Measurements from ENCODE around the gene RPL18A.

RPL18A gene

DNA sequence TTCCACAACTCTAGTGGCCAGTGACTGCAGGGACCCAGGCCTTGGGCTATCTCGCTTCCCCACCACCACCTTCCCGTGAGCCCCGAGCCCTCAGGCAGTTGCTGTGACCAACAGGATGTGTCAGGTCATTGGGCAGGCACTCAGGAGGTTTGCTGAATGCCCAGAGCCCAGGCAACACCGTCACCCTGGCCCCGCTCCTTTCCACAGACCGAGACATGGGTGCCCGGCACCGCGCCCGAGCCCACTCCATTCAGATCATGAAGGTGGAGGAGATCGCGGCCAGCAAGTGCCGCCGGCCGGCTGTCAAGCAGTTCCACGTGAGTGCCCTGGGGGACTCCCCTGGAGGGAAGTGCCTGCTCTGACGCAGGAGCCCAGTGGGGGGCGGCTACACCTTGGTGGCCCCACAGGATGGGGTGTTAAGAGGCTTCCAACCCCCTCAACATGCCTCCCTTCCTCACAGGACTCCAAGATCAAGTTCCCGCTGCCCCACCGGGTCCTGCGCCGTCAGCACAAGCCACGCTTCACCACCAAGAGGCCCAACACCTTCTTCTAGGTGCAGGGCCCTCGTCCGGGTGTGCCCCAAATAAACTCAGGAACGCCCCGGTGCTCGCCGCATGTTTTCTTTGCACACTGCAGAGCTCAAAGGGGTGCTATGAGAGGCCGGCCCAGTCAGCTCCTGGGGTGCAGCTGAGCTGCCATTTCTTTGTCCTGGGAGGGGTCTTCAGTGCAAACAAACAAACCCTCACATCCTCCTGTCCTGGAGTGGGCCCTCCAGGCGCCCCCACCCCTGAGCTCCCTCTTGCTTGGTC lies 3.2 kb downstream of the RPL18A start:
- H4K5ac ChIP-seq (ENCODE audit: low read length) = no peak overlapping the region
- H3K18ac ChIP-seq (ENCODE audit: low read length) = no peak overlapping the region
- peaks cover 13% of the 10 kb centered on the region for H3K79me1 ChIP-seq (ENCODE audit: low read length)
- H2AK5ac ChIP-seq (ENCODE audit: low read length) = no peak overlapping the region
- H4K8ac ChIP-seq (ENCODE audit: low read depth, low read length) = no peak overlapping the region
- no peak overlapping the region for H2BK15ac ChIP-seq (replicated peaks; ENCODE audit: low read depth)
- H3K4me3 ChIP-seq (ENCODE audit: low read length) = no peak overlapping the region
- no peak overlapping the region for H3K23ac ChIP-seq (ENCODE audit: low read length)
- WGBS (ENCODE audit: extremely low coverage, insufficient coverage, low lambda C conversion rate) = no CpG with 5 or more reads among the region's 31 CpGs
- peaks cover 29% of the 10 kb centered on the region for H3K79me2 ChIP-seq (ENCODE audit: control insufficient read depth, insufficient read depth, low read length)
- H3K36me3 ChIP-seq (ENCODE audit: control insufficient read depth, insufficient read depth, low read length) = peaks cover 28% of the 10 kb centered on the region
- H3K27ac ChIP-seq (ENCODE audit: low read depth, low read length) = no peak overlapping the region
- H3K27me3 ChIP-seq (ENCODE audit: insufficient read depth, low read length, poor library complexity) = no peaks in the 10 kb centered on the region
- no peak overlapping the region for H3K4ac ChIP-seq (ENCODE audit: low read depth, low read length)
- H3K4me1 ChIP-seq (ENCODE audit: control insufficient read depth, low read depth, low read length) = no peaks in the 10 kb centered on the region
- peak overlapping the region; percentile 38 for H3K9ac ChIP-seq (ENCODE audit: low read length)
- H2BK120ac ChIP-seq (ENCODE audit: low read depth, low read length) = no peak overlapping the region
- DNase-seq = no peak
- H3K56ac ChIP-seq (ENCODE audit: low read length) = peak overlapping the region; percentile 34
- H3K4me2 ChIP-seq (ENCODE audit: low read length) = no peak overlapping the region
- no peak overlapping the region for H2BK5ac ChIP-seq (ENCODE audit: low read length)

DNA sequence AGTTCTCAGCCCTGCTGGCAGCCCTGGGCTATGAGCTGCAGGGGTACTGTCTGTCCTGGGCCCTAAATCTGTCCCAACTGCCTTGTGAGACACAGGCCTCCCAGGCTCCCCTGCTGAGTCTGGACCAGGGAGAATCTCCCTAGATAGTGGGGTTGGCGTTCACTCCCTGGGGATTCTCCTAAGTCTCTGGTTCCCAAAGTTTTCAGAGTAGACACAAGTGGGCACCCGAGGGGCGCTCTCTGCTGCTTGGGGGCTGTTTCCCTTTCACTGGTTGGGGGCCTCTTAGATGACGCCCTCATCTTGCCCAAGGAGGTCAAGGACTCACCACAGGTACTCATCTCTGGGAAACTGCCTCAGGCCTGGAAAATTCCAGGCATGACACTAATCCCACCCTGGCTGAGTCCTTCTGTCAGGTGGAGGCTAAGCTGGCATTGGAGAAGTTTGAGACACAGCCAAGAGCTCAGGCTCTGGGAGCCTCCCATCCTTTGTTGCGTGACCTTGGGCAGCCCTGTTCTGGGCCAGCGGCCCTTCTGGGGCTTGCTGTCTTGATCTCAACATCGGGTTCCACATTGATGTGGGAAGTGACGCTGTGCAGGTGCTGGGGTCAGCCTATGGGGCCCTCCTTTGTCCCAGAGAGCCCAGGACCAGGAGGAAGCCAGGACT lies 3.9 kb downstream of the RPL18A start:
- Histone ChIP-seq H3K4me1 (ENCODE audit: control insufficient read depth, low read depth, low read length) (no peaks in the 10 kb centered on the region), H3K4ac (ENCODE audit: low read depth, low read length) (no peak overlapping the region), H4K8ac (ENCODE audit: low read depth, low read length) (no peak overlapping the region), H3K36me3 (ENCODE audit: control insufficient read depth, insufficient read depth, low read length) (peaks cover 28% of the 10 kb centered on the region), H3K27ac (ENCODE audit: low read depth, low read length) (no peak overlapping the region), H3K18ac (ENCODE audit: low read length) (no peak overlapping the region), H3K27me3 (ENCODE audit: insufficient read depth, low read length, poor library complexity) (no peaks in the 10 kb centered on the region), H3K4me2 (ENCODE audit: low read length) (no peak overlapping the region), H2BK5ac (ENCODE audit: low read length) (no peak overlapping the region), H3K79me2 (ENCODE audit: control insufficient read depth, insufficient read depth, low read length) (peaks cover 29% of the 10 kb centered on the region), H2AK5ac (ENCODE audit: low read length) (no peak overlapping the region), H3K9ac (ENCODE audit: low read length) (no peak overlapping the region), H2BK15ac (replicated peaks; ENCODE audit: low read depth) (no peak overlapping the region), H2BK120ac (ENCODE audit: low read depth, low read length) (no peak overlapping the region), H3K23ac (ENCODE audit: low read length) (no peak overlapping the region), H3K56ac (ENCODE audit: low read length) (no peak overlapping the region), H3K4me3 (ENCODE audit: low read length) (no peak overlapping the region), H3K79me1 (ENCODE audit: low read length) (peaks cover 13% of the 10 kb centered on the region), H4K5ac (ENCODE audit: low read length) (no peak overlapping the region)
- no peak for DNase-seq
- WGBS (ENCODE audit: extremely low coverage, insufficient coverage, low lambda C conversion rate) = no CpG with 5 or more reads among the region's 8 CpGs

GRCh38 chr19:17865364-17866311 lies 5.9 kb downstream of the RPL18A start:
- Histone ChIP-seq H3K4me3 (ENCODE audit: low read length) (no peak overlapping the region), H3K27me3 (ENCODE audit: insufficient read depth, low read length, poor library complexity) (no peaks in the 10 kb centered on the region), H3K4me1 (ENCODE audit: control insufficient read depth, low read depth, low read length) (no peaks in the 10 kb centered on the region), H3K27ac (ENCODE audit: low read depth, low read length) (no peak overlapping the region), H2AK5ac (ENCODE audit: low read length) (no peak overlapping the region), H3K23ac (ENCODE audit: low read length) (no peak overlapping the region), H3K79me1 (ENCODE audit: low read length) (peaks cover 11% of the 10 kb centered on the region), H3K36me3 (ENCODE audit: control insufficient read depth, insufficient read depth, low read length) (peaks cover 28% of the 10 kb centered on the region), H2BK5ac (ENCODE audit: low read length) (no peak overlapping the region), H3K4me2 (ENCODE audit: low read length) (no peak overlapping the region), H2BK120ac (ENCODE audit: low read depth, low read length) (no peak overlapping the region), H3K18ac (ENCODE audit: low read length) (no peak overlapping the region), H4K8ac (ENCODE audit: low read depth, low read length) (no peak overlapping the region), H2BK15ac (replicated peaks; ENCODE audit: low read depth) (no peak overlapping the region), H3K9ac (ENCODE audit: low read length) (no peak overlapping the region), H3K4ac (ENCODE audit: low read depth, low read length) (no peak overlapping the region), H3K56ac (ENCODE audit: low read length) (peak overlapping the region; percentile 42), H4K5ac (ENCODE audit: low read length) (no peak overlapping the region), H3K79me2 (ENCODE audit: control insufficient read depth, insufficient read depth, low read length) (peaks cover 20% of the 10 kb centered on the region)
- DNase-seq = peak; percentile 55
- WGBS (ENCODE audit: extremely low coverage, insufficient coverage, low lambda C conversion rate) = no CpG with 5 or more reads among the region's 13 CpGs

DNA sequence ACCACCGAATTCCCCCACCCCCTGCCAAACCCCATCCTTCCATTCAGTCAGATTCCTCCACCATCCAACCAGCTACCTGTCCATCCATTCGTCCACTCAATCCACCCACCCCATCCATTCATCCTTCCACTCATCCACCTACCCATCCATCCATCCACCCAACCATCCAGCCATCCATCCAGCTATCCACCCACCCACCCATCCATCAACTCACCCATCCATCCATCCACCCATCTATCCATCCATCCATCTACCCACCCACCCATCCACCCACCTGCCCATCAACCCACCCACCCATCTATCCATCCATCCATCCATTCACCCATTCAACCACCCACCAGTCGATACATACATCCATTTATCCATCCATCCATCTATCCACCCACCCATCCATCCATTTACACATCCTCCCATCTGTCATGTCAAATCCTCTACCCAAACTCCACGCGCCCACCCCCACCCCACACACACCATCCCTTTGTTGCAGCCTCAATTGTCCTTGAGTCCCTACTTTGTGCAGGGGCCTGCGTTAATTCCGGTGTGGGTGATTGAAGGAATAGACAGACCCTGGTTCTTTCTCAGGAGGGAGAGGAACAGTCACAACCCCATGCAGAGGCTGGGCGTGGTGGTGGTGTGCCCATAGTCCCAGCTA lies 6.7 kb downstream of the RPL18A start:
- peaks cover 27% of the 10 kb centered on the region for H3K36me3 ChIP-seq (ENCODE audit: control insufficient read depth, insufficient read depth, low read length)
- H3K4me1 ChIP-seq (ENCODE audit: control insufficient read depth, low read depth, low read length) = no peaks in the 10 kb centered on the region
- H3K79me2 ChIP-seq (ENCODE audit: control insufficient read depth, insufficient read depth, low read length) = peaks cover 12% of the 10 kb centered on the region
- H2BK15ac ChIP-seq (replicated peaks; ENCODE audit: low read depth) = no peak overlapping the region
- no peak overlapping the region for H2BK5ac ChIP-seq (ENCODE audit: low read length)
- 100% methylated on average over 3 of the region's 8 CpGs for WGBS (ENCODE audit: extremely low coverage, insufficient coverage, low lambda C conversion rate)
- H3K9ac ChIP-seq (ENCODE audit: low read length) = no peak overlapping the region
- no peak overlapping the region for H3K18ac ChIP-seq (ENCODE audit: low read length)
- no peak overlapping the region for H2BK120ac ChIP-seq (ENCODE audit: low read depth, low read length)
- H2AK5ac ChIP-seq (ENCODE audit: low read length) = no peak overlapping the region
- H3K79me1 ChIP-seq (ENCODE audit: low read length) = peaks cover 10% of the 10 kb centered on the region
- H3K4me2 ChIP-seq (ENCODE audit: low read length) = no peak overlapping the region
- no peak overlapping the region for H3K56ac ChIP-seq (ENCODE audit: low read length)
- H3K4ac ChIP-seq (ENCODE audit: low read depth, low read length) = no peak overlapping the region
- no peak for DNase-seq
- H4K5ac ChIP-seq (ENCODE audit: low read length) = no peak overlapping the region
- no peaks in the 10 kb centered on the region for H3K27me3 ChIP-seq (ENCODE audit: insufficient read depth, low read length, poor library complexity)
- no peak overlapping the region for H4K8ac ChIP-seq (ENCODE audit: low read depth, low read length)
- no peak overlapping the region for H3K27ac ChIP-seq (ENCODE audit: low read depth, low read length)
- no peak overlapping the region for H3K23ac ChIP-seq (ENCODE audit: low read length)
- no peak overlapping the region for H3K4me3 ChIP-seq (ENCODE audit: low read length)

DNA sequence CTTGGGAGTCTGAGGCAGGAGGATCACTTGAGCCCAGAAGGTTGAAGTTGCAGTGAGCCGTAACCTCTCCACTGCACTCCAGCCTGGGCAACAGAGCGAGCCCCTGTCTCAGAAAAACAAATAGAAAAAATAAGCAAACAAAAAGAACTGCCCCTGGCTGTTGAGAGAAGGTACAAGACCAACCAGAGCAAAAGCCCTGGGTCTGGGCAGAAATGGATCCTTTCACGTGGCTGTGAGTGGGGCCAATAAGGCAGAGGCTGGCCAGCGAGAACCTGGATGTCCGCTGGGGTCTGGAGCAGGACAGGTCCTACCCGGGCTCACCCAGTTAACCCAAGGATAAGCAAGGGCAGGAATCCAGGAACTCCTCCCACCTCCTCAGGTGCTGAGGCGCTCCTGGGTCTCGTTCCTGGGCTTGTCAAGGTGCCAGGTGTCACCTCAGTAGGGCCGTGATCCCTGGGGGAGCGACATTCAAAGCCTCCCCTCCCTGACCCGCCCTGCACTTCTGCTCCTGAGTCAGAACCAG lies 7.3 kb downstream of the RPL18A start:
- Histone ChIP-seq H3K4me3 (ENCODE audit: low read length) (no peak overlapping the region), H2BK5ac (ENCODE audit: low read length) (no peak overlapping the region), H3K4me2 (ENCODE audit: low read length) (no peak overlapping the region), H3K79me2 (ENCODE audit: control insufficient read depth, insufficient read depth, low read length) (peaks cover 6% of the 10 kb centered on the region), H3K27me3 (ENCODE audit: insufficient read depth, low read length, poor library complexity) (no peaks in the 10 kb centered on the region), H3K36me3 (ENCODE audit: control insufficient read depth, insufficient read depth, low read length) (peaks cover 22% of the 10 kb centered on the region), H2BK120ac (ENCODE audit: low read depth, low read length) (no peak overlapping the region), H3K56ac (ENCODE audit: low read length) (no peak overlapping the region), H3K18ac (ENCODE audit: low read length) (no peak overlapping the region), H3K79me1 (ENCODE audit: low read length) (peaks cover 6% of the 10 kb centered on the region), H2BK15ac (replicated peaks; ENCODE audit: low read depth) (no peak overlapping the region), H2AK5ac (ENCODE audit: low read length) (no peak overlapping the region), H4K8ac (ENCODE audit: low read depth, low read length) (no peak overlapping the region), H3K27ac (ENCODE audit: low read depth, low read length) (no peak overlapping the region), H4K5ac (ENCODE audit: low read length) (no peak overlapping the region), H3K4me1 (ENCODE audit: control insufficient read depth, low read depth, low read length) (no peaks in the 10 kb centered on the region), H3K9ac (ENCODE audit: low read length) (no peak overlapping the region), H3K23ac (ENCODE audit: low read length) (no peak overlapping the region), H3K4ac (ENCODE audit: low read depth, low read length) (no peak overlapping the region)
- WGBS (ENCODE audit: extremely low coverage, insufficient coverage, low lambda C conversion rate) = no CpG with 5 or more reads among the region's 11 CpGs
- DNase-seq = no peak

All from mesendoderm (in vitro differentiated cells).